SJSA1 (cell line): ENCODE results near the gene ZSWIM5. TPM values are rescaled to one million over a fixed set of nuclear protein-coding genes. Genes with fewer than 3 reads are reported as not detected.
"Not testable (repeated sequence)": the region's sequence is repeated elsewhere in the genome, so short reads cannot be mapped to it uniquely, and the experiment has no call there.

ENCODE experiments used
- DNase-seq, 2 experiments: peaks; one replicate each; pipeline ENCODE4 v3.0.0-alpha.2; 2015 to 2020; ENCODE audit warnings: low spot score in 2 of 2, low read depth in 1 of 2
- H3K27ac ChIP-seq: fragments of 250-450 bp; sonication (Bioruptor Pico); 2 replicates; pipeline ENCODE4 v1.5.1; 2020; ENCODE audit warnings: mild to moderate bottlenecking, moderate library complexity
- H3K27me3 ChIP-seq: fragments of 250-450 bp; sonication (Bioruptor Pico); replicated peaks from 2 replicates; pipeline ENCODE4 v1.5.1; 2020; ENCODE audit warnings: mild to moderate bottlenecking, moderate library complexity
- H3K36me3 ChIP-seq: fragments of 250-450 bp; sonication (Bioruptor Pico); 2 replicates; pipeline ENCODE4 v1.5.1; 2020; ENCODE audit warnings: mild to moderate bottlenecking
- H3K4me1 ChIP-seq: fragments of 250-450 bp; sonication (Bioruptor Pico); replicated peaks from 2 replicates; pipeline ENCODE4 v1.6.1; 2021; ENCODE audit warnings: mild to moderate bottlenecking
- H3K4me3 ChIP-seq: fragments of 250-450 bp; sonication (Bioruptor Pico); 2 replicates; pipeline ENCODE4 v1.5.1; 2020; ENCODE audit warnings: mild to moderate bottlenecking
- H3K9me3 ChIP-seq: fragments of 250-450 bp; sonication (Bioruptor Pico); replicated peaks from 2 replicates; pipeline ENCODE4 v1.5.1; 2020; ENCODE audit warnings: mild to moderate bottlenecking
- total RNA-seq: library from RNA; depleted of rRNA; stranded (reverse); fragments of >200 nt; shearing (Covaris generic); gene quantifications from 2 replicates; pipeline ENCODE4 v1.2.3, GENCODE V29; 2014

Gene ZSWIM5
- total RNA-seq, 1 experiment from 2014 or later: 0.03 TPM

- not testable (repeated sequence) for H3K27ac ChIP-seq, DNase-seq, H3K4me1 ChIP-seq, H3K9me3 ChIP-seq, H3K27me3 ChIP-seq, H3K4me3 ChIP-seq, H3K36me3 ChIP-seq
Observed at GRCh38 chr1:45179918-45180519, 26.4 kb downstream of the ZSWIM5 start.

- Histone ChIP-seq H3K9me3 (no peaks in the 10 kb centered on the region; the same call in 1 of the 2 replicates), H3K4me3 (no peak overlapping the region), H3K27ac (no peak overlapping the region), H3K36me3 (no peaks in the 10 kb centered on the region), H3K4me1 (no peaks in the 10 kb centered on the region), H3K27me3 (peaks cover 4% of the 10 kb centered on the region; the same call in 1 of the 2 replicates)
- DNase-seq: no peak
Observed at GRCh38 chr1:45177452-45177851, 29.0 kb downstream of the ZSWIM5 start.

- no peak for DNase-seq
- no peaks in the 10 kb centered on the region for H3K9me3 ChIP-seq
- H3K27ac ChIP-seq: no peak overlapping the region
- peaks cover 7% of the 10 kb centered on the region; the same call in 1 of the 2 replicates for H3K27me3 ChIP-seq
- no peak overlapping the region for H3K4me3 ChIP-seq
- no peaks in the 10 kb centered on the region for H3K36me3 ChIP-seq
- no peaks in the 10 kb centered on the region for H3K4me1 ChIP-seq
Observed at GRCh38 chr1:45172764-45173163, 33.6 kb downstream of the ZSWIM5 start.

GRCh38 chr1:45172005-45172404, 34.4 kb downstream of the ZSWIM5 start:
- Histone ChIP-seq H3K9me3 (no peaks in the 10 kb centered on the region), H3K27me3 (peaks cover 3% of the 10 kb centered on the region; the same call in 1 of the 2 replicates), H3K36me3 (no peaks in the 10 kb centered on the region), H3K27ac (no peak overlapping the region), H3K4me1 (no peaks in the 10 kb centered on the region), H3K4me3 (no peak overlapping the region)
- no peak for DNase-seq

GRCh38 chr1:45171575-45171974, 34.8 kb downstream of the ZSWIM5 start:
- H3K27ac ChIP-seq: no peak overlapping the region
- H3K4me1 ChIP-seq: no peaks in the 10 kb centered on the region
- H3K9me3 ChIP-seq: no peaks in the 10 kb centered on the region
- peaks cover 3% of the 10 kb centered on the region; the same call in 1 of the 2 replicates for H3K27me3 ChIP-seq
- H3K36me3 ChIP-seq: no peaks in the 10 kb centered on the region
- no peak overlapping the region for H3K4me3 ChIP-seq
- DNase-seq: no peak

GRCh38 chr1:45170151-45170742, 36.2 kb downstream of the ZSWIM5 start:
- no peaks in the 10 kb centered on the region for H3K9me3 ChIP-seq
- no peaks in the 10 kb centered on the region for H3K36me3 ChIP-seq
- DNase-seq: no peak
- H3K4me1 ChIP-seq: no peaks in the 10 kb centered on the region
- H3K4me3 ChIP-seq: no peak overlapping the region
- H3K27ac ChIP-seq: no peak overlapping the region
- peaks cover 3% of the 10 kb centered on the region; the same call in 1 of the 2 replicates for H3K27me3 ChIP-seq

GRCh38 chr1:45167947-45168346, 38.5 kb downstream of the ZSWIM5 start:
- not testable (repeated sequence) for H3K4me1 ChIP-seq, H3K36me3 ChIP-seq, H3K27me3 ChIP-seq, H3K27ac ChIP-seq, DNase-seq, H3K4me3 ChIP-seq, H3K9me3 ChIP-seq

GRCh38 chr1:45164307-45164706, 42.1 kb downstream of the ZSWIM5 start:
- not testable (repeated sequence) for H3K9me3 ChIP-seq, H3K36me3 ChIP-seq, H3K4me1 ChIP-seq, H3K27ac ChIP-seq, DNase-seq, H3K27me3 ChIP-seq, H3K4me3 ChIP-seq

- H3K4me3 ChIP-seq, H3K27ac ChIP-seq, H3K27me3 ChIP-seq, DNase-seq, H3K4me1 ChIP-seq, H3K36me3 ChIP-seq, H3K9me3 ChIP-seq: not testable (repeated sequence)
Observed at GRCh38 chr1:45163111-45163510, 43.3 kb downstream of the ZSWIM5 start.

- H3K4me3 ChIP-seq, H3K27ac ChIP-seq, DNase-seq, H3K36me3 ChIP-seq, H3K4me1 ChIP-seq, H3K9me3 ChIP-seq, H3K27me3 ChIP-seq: not testable (repeated sequence)
Observed at GRCh38 chr1:45162041-45163035, 44.1 kb downstream of the ZSWIM5 start.

GRCh38 chr1:45155957-45156356, 50.4 kb downstream of the ZSWIM5 start:
- Histone ChIP-seq H3K4me1 (no peaks in the 10 kb centered on the region), H3K4me3 (no peak overlapping the region), H3K27ac (no peak overlapping the region), H3K9me3 (no peaks in the 10 kb centered on the region), H3K27me3 (no peaks in the 10 kb centered on the region; the same call in 1 of the 2 replicates), H3K36me3 (no peaks in the 10 kb centered on the region)
- no peak for DNase-seq

GRCh38 chr1:45155423-45155822, 51.0 kb downstream of the ZSWIM5 start:
- no peak overlapping the region for H3K4me3 ChIP-seq
- no peak overlapping the region for H3K27ac ChIP-seq
- H3K27me3 ChIP-seq: no peaks in the 10 kb centered on the region; the same call in 1 of the 2 replicates
- H3K9me3 ChIP-seq: no peaks in the 10 kb centered on the region
- no peak for DNase-seq
- no peaks in the 10 kb centered on the region for H3K36me3 ChIP-seq
- H3K4me1 ChIP-seq: no peaks in the 10 kb centered on the region

- no peaks in the 10 kb centered on the region for H3K4me1 ChIP-seq
- peaks cover 3% of the 10 kb centered on the region; the same call in 1 of the 2 replicates for H3K27me3 ChIP-seq
- DNase-seq: no peak
- no peaks in the 10 kb centered on the region for H3K9me3 ChIP-seq
- H3K4me3 ChIP-seq: no peak overlapping the region
- H3K27ac ChIP-seq: no peak overlapping the region
- H3K36me3 ChIP-seq: no peaks in the 10 kb centered on the region
Observed at GRCh38 chr1:45152126-45152525, 54.3 kb downstream of the ZSWIM5 start.
